ENCODE data around the gene LIPK. TPM values are rescaled to one million over a fixed set of nuclear protein-coding genes. Genes with fewer than 3 reads are reported as not detected.

LIPK gene
- polyA plus RNA-seq, 3 donors = not detected

GRCh38 chr10:88763441-88763840 is 57.4 kb downstream of the LIPK start:
- 39 to 54% (median 45%) methylated on average over 1 of the region's 1 CpG for WGBS, 3 donors
- H3K27ac ChIP-seq (ENCODE audit: low read depth, low read length) = no peak overlapping the region

- H3K27ac ChIP-seq (ENCODE audit: low read depth, low read length) = no peak overlapping the region
- 93 to 96% (median 93%) methylated on average over 3 of the region's 3 CpGs for WGBS, 3 donors
Observed at GRCh38 chr10:88764110-88764509, 58.1 kb downstream of the LIPK start.

GRCh38 chr10:88765816-88766215 is 59.8 kb downstream of the LIPK start:
- no peak overlapping the region for H3K27ac ChIP-seq (ENCODE audit: low read depth, low read length)
- WGBS, 3 donors = 55 to 90% (median 56%) methylated on average over 1 of the region's 1 CpG

GRCh38 chr10:88769384-88769783 is 63.3 kb downstream of the LIPK start:
- H3K27ac ChIP-seq (ENCODE audit: low read depth, low read length) = no peak overlapping the region
- WGBS, 3 donors = 55 to 68% (median 67%) methylated on average over 1 of the region's 1 CpG

GRCh38 chr10:88781206-88781605 is 75.2 kb downstream of the LIPK start:
- WGBS, 3 donors = 60 to 82% (median 61%) methylated on average over 2 of the region's 2 CpGs
- H3K27ac ChIP-seq (ENCODE audit: low read depth, low read length) = no peak overlapping the region

GRCh38 chr10:88782222-88782621 is 76.2 kb downstream of the LIPK start:
- H3K27ac ChIP-seq (ENCODE audit: low read depth, low read length) = no peak overlapping the region
- WGBS, 3 donors = 79 to 95% (median 94%) methylated on average over 3 of the region's 3 CpGs

- 58 to 70% (median 59%) methylated on average over 3 of the region's 3 CpGs for WGBS, 3 donors
- no peak overlapping the region for H3K27ac ChIP-seq (ENCODE audit: low read depth, low read length)
Observed at GRCh38 chr10:88783724-88784123, 77.7 kb downstream of the LIPK start.

GRCh38 chr10:88786032-88786770 is 80.2 kb downstream of the LIPK start:
- H3K27ac ChIP-seq (ENCODE audit: low read depth, low read length) = no peak overlapping the region
- 89 to 93% (median 92%) methylated on average over 10 of the region's 10 CpGs for WGBS, 3 donors

- H3K27ac ChIP-seq (ENCODE audit: low read depth, low read length) = no peak overlapping the region
- 88 to 92% (median 88%) methylated on average over 5 of the region's 5 CpGs for WGBS, 3 donors
Observed at GRCh38 chr10:88787463-88787862, 81.4 kb downstream of the LIPK start.

- H3K27ac ChIP-seq (ENCODE audit: low read depth, low read length) = no peak overlapping the region
Observed at GRCh38 chr10:88788924-88789323, 82.9 kb downstream of the LIPK start.

GRCh38 chr10:88791924-88792323 is 85.9 kb downstream of the LIPK start:
- WGBS, 3 donors = 51 to 53% (median 52%) methylated on average over 2 of the region's 2 CpGs
- H3K27ac ChIP-seq (ENCODE audit: low read depth, low read length) = no peak overlapping the region

GRCh38 chr10:88792661-88793060 is 86.6 kb downstream of the LIPK start:
- 60 to 88% (median 72%) methylated on average over 4 of the region's 4 CpGs for WGBS, 3 donors
- no peak overlapping the region for H3K27ac ChIP-seq (ENCODE audit: low read depth, low read length)

- WGBS, 3 donors = 54 to 72% (median 63%) methylated on average over 2 of the region's 2 CpGs
- H3K27ac ChIP-seq (ENCODE audit: low read depth, low read length) = no peak overlapping the region
Observed at GRCh38 chr10:88793712-88794299, 87.8 kb downstream of the LIPK start.

- 40 to 79% (median 40%) methylated on average over 1 of the region's 1 CpG for WGBS, 3 donors
- no peak overlapping the region for H3K27ac ChIP-seq (ENCODE audit: low read depth, low read length)
Observed at GRCh38 chr10:88794731-88795130, 88.7 kb downstream of the LIPK start.

- H3K27ac ChIP-seq (ENCODE audit: low read depth, low read length) = no peak overlapping the region
- WGBS, 3 donors = 90 to 93% (median 92%) methylated on average over 2 of the region's 2 CpGs
Observed at GRCh38 chr10:88800152-88801125, 94.4 kb downstream of the LIPK start.
